Esophagus muscularis mucosa (tissue), 4 donors: ENCODE results near the gene HSPA1B. TPM values are rescaled to one million over a fixed set of nuclear protein-coding genes. Genes with fewer than 3 reads are reported as not detected.
"Not testable (repeated sequence)": the region's sequence is repeated elsewhere in the genome, so short reads cannot be mapped to it uniquely, and the experiment has no call there.

Experiments used
- DNase-seq: peaks from one replicate; pipeline ENCODE4 v3.0.0-alpha.2; 2017; ENCODE audit errors: extremely low spot score
- H3K27ac ChIP-seq, 4 donors: fragments of 200-600 bp; sonication (generic); replicated peaks in 1 of 4; 1 replicate in 3 of 4; 2 replicates in 1 of 4; pipeline ENCODE4 v1.5.1; 2016 to 2019; ENCODE audit warnings: mild to moderate bottlenecking in 1 of 4
- H3K27me3 ChIP-seq, 4 donors: fragments of 200-600 bp; sonication (generic); one replicate each; pipeline versions ENCODE4 v1.5.1 to v1.6.0; 2016 to 2019
- H3K36me3 ChIP-seq, 4 donors: fragments of 200-600 bp; sonication (generic); one replicate each; pipeline ENCODE4 v1.5.1; 2016 to 2019
- H3K4me1 ChIP-seq, 4 donors: fragments of 200-600 bp; sonication (generic); one replicate each; pipeline ENCODE4 v1.5.1; 2016 to 2019
- H3K4me3 ChIP-seq, 4 donors: fragments of 200-600 bp; sonication (generic); 1 replicate in 2 of 4; 2 replicates in 2 of 4; pipeline ENCODE4 v1.5.1; 2016 to 2019; ENCODE audit warnings: mild to moderate bottlenecking in 4 of 4, moderate library complexity in 1 of 4
- H3K9me3 ChIP-seq, 4 donors: fragments of 200-600 bp; sonication (generic); 1 replicate in 3 of 4; 2 replicates in 1 of 4; pipeline ENCODE4 v1.5.1; 2016 to 2019
- EP300 ChIP-seq: sonication (generic); formaldehyde crosslinking; IDR thresholded peaks from one replicate; pipeline ENCODE4 v1.6.1; 2017; ENCODE audit warnings: antibody characterized with exemption
- POLR2A ChIP-seq: fragments of 450-650 bp; IDR thresholded peaks from one replicate; pipeline ENCODE4 v1.6.1; 2017; ENCODE audit warnings: antibody characterized with exemption, moderate library complexity, mild to moderate bottlenecking, low read depth
- POLR2AphosphoS5 ChIP-seq, 2 donors: sonication (generic); formaldehyde crosslinking; IDR thresholded peaks; one replicate each; pipeline ENCODE4 v1.6.1; 2017; ENCODE audit warnings: antibody characterized with exemption in 2 of 2
- WGBS: methylation state at CpG from one replicate; pipeline ENCODE4 v1.1.5; 2018; 5-methylcytosine and 5-hydroxymethylcytosine counted together
- intact Hi-C: fragments of 100-400 bp; cut with DNase I; formaldehyde crosslinking; loops from one replicate; pipeline ENCODE4 v1.15.1; 2023
- total RNA-seq, 4 donors: library from RNA; depleted of rRNA; stranded (reverse); fragments of >200 nt; gene quantifications; one replicate each; pipeline versions ENCODE4 v1.1.0 to v1.2.1, GENCODE V29; 2016
- TF ChIP-seq, protein P1 (sequence below), 3 experiments: fragments of 200-600 bp in 2 of 3; fragments of 450-650 bp in 1 of 3; sonication (generic) in 2 of 3; IDR thresholded peaks; one replicate each; pipeline ENCODE4 v1.5.1; 2017 to 2019; ENCODE audit warnings: antibody characterized with exemption in 3 of 3, mild to moderate bottlenecking in 2 of 3, moderate library complexity in 1 of 3

Gene HSPA1B
- total RNA-seq, 4 donors from 2014 or later = 120 to 315 (median 274) TPM

DNA sequence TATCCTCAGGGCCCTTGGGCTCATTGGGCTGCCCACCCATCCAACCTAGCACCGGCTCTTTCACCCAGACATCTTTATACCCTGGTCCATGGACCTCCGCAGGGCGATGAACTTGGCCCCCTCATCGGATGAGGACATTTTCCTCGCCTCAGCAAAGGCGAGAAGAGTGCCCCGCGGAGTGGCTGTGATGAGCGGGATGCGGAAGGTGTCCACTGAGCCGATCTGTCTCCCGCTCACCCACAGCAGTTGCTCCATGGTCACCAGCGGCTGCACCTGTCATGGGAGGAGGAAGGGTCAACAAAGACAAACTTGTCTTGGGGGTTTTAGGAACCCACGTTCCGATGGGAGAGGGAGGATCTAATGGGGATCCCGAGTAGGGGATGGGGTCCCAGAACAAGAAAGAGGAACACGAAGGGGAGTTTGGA lies 34.4 kb downstream of the HSPA1B start:
- H3K27ac ChIP-seq = peak overlapping the region; percentile 86 to 95 (median 91)
- peak overlapping the region; percentile 76 to 92 (median 84) for H3K4me3 ChIP-seq
- WGBS = 32% methylated on average over 10 of the region's 17 CpGs
- no peaks in the 10 kb centered on the region for H3K9me3 ChIP-seq
- DNase-seq = no peak
- intact Hi-C loops = loop anchor here (10.0 kb wide), 1 partner anchor 177 kb away; the partner anchor contains the start of gene LY6G5C
- peaks cover 20 to 35% (median 27%) of the 10 kb centered on the region in 4 donors for H3K4me1 ChIP-seq
- TF ChIP-seq, protein P1, sequence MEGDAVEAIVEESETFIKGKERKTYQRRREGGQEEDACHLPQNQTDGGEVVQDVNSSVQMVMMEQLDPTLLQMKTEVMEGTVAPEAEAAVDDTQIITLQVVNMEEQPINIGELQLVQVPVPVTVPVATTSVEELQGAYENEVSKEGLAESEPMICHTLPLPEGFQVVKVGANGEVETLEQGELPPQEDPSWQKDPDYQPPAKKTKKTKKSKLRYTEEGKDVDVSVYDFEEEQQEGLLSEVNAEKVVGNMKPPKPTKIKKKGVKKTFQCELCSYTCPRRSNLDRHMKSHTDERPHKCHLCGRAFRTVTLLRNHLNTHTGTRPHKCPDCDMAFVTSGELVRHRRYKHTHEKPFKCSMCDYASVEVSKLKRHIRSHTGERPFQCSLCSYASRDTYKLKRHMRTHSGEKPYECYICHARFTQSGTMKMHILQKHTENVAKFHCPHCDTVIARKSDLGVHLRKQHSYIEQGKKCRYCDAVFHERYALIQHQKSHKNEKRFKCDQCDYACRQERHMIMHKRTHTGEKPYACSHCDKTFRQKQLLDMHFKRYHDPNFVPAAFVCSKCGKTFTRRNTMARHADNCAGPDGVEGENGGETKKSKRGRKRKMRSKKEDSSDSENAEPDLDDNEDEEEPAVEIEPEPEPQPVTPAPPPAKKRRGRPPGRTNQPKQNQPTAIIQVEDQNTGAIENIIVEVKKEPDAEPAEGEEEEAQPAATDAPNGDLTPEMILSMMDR (IDR thresholded peaks at IDR 0.05) = no peak
- TF ChIP-seq EP300 (no peak), POLR2A (no peak), POLR2AphosphoS5 (IDR thresholded peaks at IDR 0.05) (no peak)
- no peaks in the 10 kb centered on the region for H3K27me3 ChIP-seq
- H3K36me3 ChIP-seq = peaks cover 15 to 43% (median 41%) of the 10 kb centered on the region in 4 donors

GRCh38 chr6:31862344-31863235 lies 35.1 kb downstream of the HSPA1B start, which contains the start of gene NEU1:
TSS of gene NEU1 (minus strand) at chr6:31862821. CDS start at chr6:31862776, 45 bp downstream.
- TF ChIP-seq EP300 (no peak), POLR2AphosphoS5 (IDR thresholded peaks at IDR 0.05) (peak; percentile 98), POLR2A (peak; percentile 93)
- TF ChIP-seq, protein P1 (IDR thresholded peaks at IDR 0.05) = no peak
- WGBS = under 1% methylated on average over 41 of the region's 64 CpGs
- Histone ChIP-seq H3K4me3 (peak within 1 kb of the TSS; percentile 76 to 92 (median 84)), H3K4me1 (peaks cover 20 to 35% (median 27%) of the 10 kb centered on the region in 4 donors), H3K36me3 (peaks cover 15 to 37% (median 34%) of the 10 kb centered on the region in 4 donors), H3K9me3 (no peaks in the 10 kb centered on the region), H3K27me3 (no peaks in the 10 kb centered on the region), H3K27ac (peak within 1 kb of the TSS; percentile 89 to 95 (median 92))
- peak; percentile 100 for DNase-seq
- intact Hi-C loops = loop anchor here (10.0 kb wide), 1 partner anchor 178 kb away; the partner anchor contains the start of gene LY6G5C

DNA sequence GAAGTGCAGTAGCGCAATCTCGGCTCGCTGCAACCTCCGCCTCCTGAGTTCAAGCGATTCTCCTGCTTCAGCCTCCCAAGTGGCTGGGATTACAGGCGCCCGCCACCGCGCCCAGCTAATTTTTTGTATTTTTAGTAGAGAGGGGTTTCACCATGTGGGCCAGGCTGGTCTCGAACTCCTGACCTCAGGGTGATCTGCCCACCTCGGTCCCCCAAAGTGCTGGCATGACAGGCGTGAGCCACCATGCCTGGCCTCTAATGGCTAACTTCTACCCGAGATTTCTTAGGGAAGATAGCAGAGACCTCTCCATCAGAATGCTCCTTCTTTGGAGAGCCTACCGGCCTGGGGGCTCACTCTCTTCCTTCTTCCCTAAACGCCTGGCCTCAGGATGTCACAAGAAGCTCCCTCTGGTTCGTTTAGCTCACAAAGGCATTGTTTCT lies 36.6 kb downstream of the HSPA1B start:
- intact Hi-C loops = loop anchor here (10.0 kb wide), 1 partner anchor 179 kb away; the partner anchor contains the start of gene LY6G5C
- H3K9me3 ChIP-seq, DNase-seq, H3K27me3 ChIP-seq: not testable (repeated sequence)
- H3K4me3 ChIP-seq = peak overlapping the region; percentile 76 to 92 (median 84)
- H3K36me3 ChIP-seq = peaks cover 9 to 21% (median 20%) of the 10 kb centered on the region in 4 donors
- peak overlapping the region; percentile 89 to 95 (median 92) for H3K27ac ChIP-seq
- WGBS = 12% methylated on average over 11 of the region's 16 CpGs
- peaks cover 20 to 35% (median 27%) of the 10 kb centered on the region in 4 donors for H3K4me1 ChIP-seq

DNA sequence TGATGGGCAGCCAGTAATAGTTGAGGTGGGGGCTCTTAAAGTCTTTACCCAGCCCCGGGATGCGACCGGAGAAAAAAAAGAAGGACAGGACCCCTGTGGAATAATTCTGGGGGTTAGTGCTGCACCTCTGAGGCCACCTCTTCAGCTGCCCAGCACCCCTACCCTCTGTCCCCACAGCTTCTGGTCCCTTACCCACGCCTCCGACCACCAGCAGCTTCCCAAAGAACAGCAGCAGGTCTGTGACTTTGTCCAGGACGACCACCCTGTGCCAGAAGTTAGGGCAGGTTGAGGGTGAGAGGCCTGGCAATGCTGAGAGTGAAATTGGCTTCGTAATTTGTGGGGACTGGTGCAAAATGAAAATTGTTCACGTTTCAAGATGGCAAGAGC lies 37.3 kb downstream of the HSPA1B start:
- Histone ChIP-seq H3K4me1 (peaks cover 20 to 35% (median 27%) of the 10 kb centered on the region in 4 donors), H3K36me3 (peaks cover 2 to 15% (median 13%) of the 10 kb centered on the region in 4 donors), H3K9me3 (no peaks in the 10 kb centered on the region), H3K27ac (no peak overlapping the region), H3K4me3 (no peak overlapping the region), H3K27me3 (no peaks in the 10 kb centered on the region)
- DNase-seq = no peak
- intact Hi-C loops = loop anchor here (10.0 kb wide), 1 partner anchor 180 kb away; the partner anchor contains the start of gene LY6G5C
- WGBS = 84% methylated on average over 8 of the region's 8 CpGs
- TF ChIP-seq, protein P1 (IDR thresholded peaks at IDR 0.05) = no peak
- no peak for TF ChIP-seq POLR2AphosphoS5 (IDR thresholded peaks at IDR 0.05)
- TF ChIP-seq POLR2A = no peak
- no peak for TF ChIP-seq EP300
